Ectodermal cell (in vitro differentiated cells): Measurements from ENCODE around the gene COL25A1.

Experiments
- H3K27ac ChIP-seq: 2 replicates; pipeline ENCODE4 v1.7.0; 2013; ENCODE audit warnings: mild to moderate bottlenecking, low read depth, low read length; ENCODE audit not compliant: insufficient read depth, poor library complexity, severe bottlenecking
- H3K27me3 ChIP-seq: 2 replicates; pipeline ENCODE4 v1.7.0; 2013; ENCODE audit warnings: mild to moderate bottlenecking, low read length; ENCODE audit not compliant: insufficient read depth, control insufficient read depth, poor library complexity, severe bottlenecking
- H3K36me3 ChIP-seq: one replicate; pipeline ENCODE4 v1.7.0; 2013; ENCODE audit warnings: low read length; ENCODE audit not compliant: control insufficient read depth, insufficient read depth
- H3K4me1 ChIP-seq: one replicate; pipeline ENCODE4 v1.7.0; 2013; ENCODE audit warnings: low read length; ENCODE audit not compliant: control insufficient read depth, insufficient read depth
- H3K4me3 ChIP-seq: 2 replicates; pipeline ENCODE4 v1.7.0; 2013; ENCODE audit warnings: low read depth, low read length, control low read depth; ENCODE audit not compliant: insufficient read depth
- H3K9me3 ChIP-seq: 2 replicates; pipeline ENCODE4 v1.7.0; 2013; ENCODE audit warnings: mild to moderate bottlenecking, low read length, moderate library complexity; ENCODE audit not compliant: control insufficient read depth
- WGBS, 2 experiments: methylation state at CpG; one replicate each; pipeline ENCODE4 v1.1.7; 2013; ENCODE audit warnings: missing lambda C conversion rate in 2 of 2; 5-methylcytosine and 5-hydroxymethylcytosine counted together

The COL25A1 gene

GRCh38 chr4:108917255-108917654 is 385.2 kb downstream of the COL25A1 start:
- Histone ChIP-seq H3K9me3 (no peaks in the 10 kb centered on the region), H3K36me3 (no peaks in the 10 kb centered on the region), H3K4me1 (no peaks in the 10 kb centered on the region), H3K27ac (no peak overlapping the region), H3K4me3 (no peak overlapping the region), H3K27me3 (no peaks in the 10 kb centered on the region)
- 77 to 79% methylated on average over 5 of the region's 5 CpGs for WGBS, 2 experiments

GRCh38 chr4:108916638-108917037 is 385.8 kb downstream of the COL25A1 start:
- no peaks in the 10 kb centered on the region for H3K9me3 ChIP-seq
- no peak overlapping the region for H3K27ac ChIP-seq
- H3K36me3 ChIP-seq = no peaks in the 10 kb centered on the region
- no peaks in the 10 kb centered on the region for H3K4me1 ChIP-seq
- no peaks in the 10 kb centered on the region for H3K27me3 ChIP-seq
- no peak overlapping the region for H3K4me3 ChIP-seq
- 97 to 99% methylated on average over 4 of the region's 4 CpGs for WGBS, 2 experiments

GRCh38 chr4:108906866-108907367 is 395.5 kb downstream of the COL25A1 start:
- WGBS, 2 experiments = 86 to 87% methylated on average over 8 of the region's 8 CpGs
- Histone ChIP-seq H3K27ac (no peak overlapping the region), H3K27me3 (no peaks in the 10 kb centered on the region), H3K4me1 (peaks cover 5% of the 10 kb centered on the region), H3K4me3 (no peak overlapping the region), H3K9me3 (no peaks in the 10 kb centered on the region), H3K36me3 (no peaks in the 10 kb centered on the region)

- WGBS, 2 experiments = 65 to 67% methylated on average over 6 of the region's 6 CpGs
- Histone ChIP-seq H3K9me3 (no peaks in the 10 kb centered on the region), H3K36me3 (no peaks in the 10 kb centered on the region), H3K27ac (no peak overlapping the region), H3K4me3 (no peak overlapping the region), H3K4me1 (peaks cover 5% of the 10 kb centered on the region), H3K27me3 (no peaks in the 10 kb centered on the region)
Measured at GRCh38 chr4:108906006-108906405, 396.5 kb downstream of the COL25A1 start.

- Histone ChIP-seq H3K9me3 (no peaks in the 10 kb centered on the region), H3K4me1 (peaks cover 18% of the 10 kb centered on the region), H3K36me3 (no peaks in the 10 kb centered on the region), H3K27me3 (no peaks in the 10 kb centered on the region), H3K4me3 (no peak overlapping the region), H3K27ac (no peak overlapping the region)
- WGBS, 2 experiments = 95% methylated on average over 4 of the region's 4 CpGs
Measured at GRCh38 chr4:108903464-108904221, 398.8 kb downstream of the COL25A1 start.

GRCh38 chr4:108902769-108903168 is 399.7 kb downstream of the COL25A1 start:
- H3K4me1 ChIP-seq = peaks cover 18% of the 10 kb centered on the region
- 91 to 97% methylated on average over 3 of the region's 3 CpGs for WGBS, 2 experiments
- H3K27ac ChIP-seq = no peak overlapping the region
- no peaks in the 10 kb centered on the region for H3K27me3 ChIP-seq
- no peaks in the 10 kb centered on the region for H3K9me3 ChIP-seq
- no peaks in the 10 kb centered on the region for H3K36me3 ChIP-seq
- H3K4me3 ChIP-seq = no peak overlapping the region

GRCh38 chr4:108901291-108901690 is 401.2 kb downstream of the COL25A1 start:
- Histone ChIP-seq H3K36me3 (no peaks in the 10 kb centered on the region), H3K9me3 (no peaks in the 10 kb centered on the region), H3K4me3 (no peak overlapping the region), H3K4me1 (peaks cover 14% of the 10 kb centered on the region), H3K27me3 (no peaks in the 10 kb centered on the region), H3K27ac (no peak overlapping the region)
- WGBS, 2 experiments = 79 to 88% methylated on average over 1 of the region's 1 CpG

GRCh38 chr4:108900018-108900580 is 402.4 kb downstream of the COL25A1 start:
- WGBS, 2 experiments = 74 to 77% methylated on average over 3 of the region's 3 CpGs
- H3K27me3 ChIP-seq = no peaks in the 10 kb centered on the region
- H3K4me1 ChIP-seq = peaks cover 14% of the 10 kb centered on the region
- peak overlapping the region; percentile 55 for H3K27ac ChIP-seq
- H3K9me3 ChIP-seq = no peaks in the 10 kb centered on the region
- no peaks in the 10 kb centered on the region for H3K36me3 ChIP-seq
- H3K4me3 ChIP-seq = no peak overlapping the region

- Histone ChIP-seq H3K4me3 (no peak overlapping the region), H3K27ac (no peak overlapping the region), H3K4me1 (no peaks in the 10 kb centered on the region), H3K9me3 (no peaks in the 10 kb centered on the region), H3K27me3 (no peaks in the 10 kb centered on the region), H3K36me3 (no peaks in the 10 kb centered on the region)
- 89 to 100% methylated on average over 3 of the region's 3 CpGs for WGBS, 2 experiments
Measured at GRCh38 chr4:108893468-108893867, 409.0 kb downstream of the COL25A1 start.

GRCh38 chr4:108891896-108892590 is 410.4 kb downstream of the COL25A1 start:
- no peaks in the 10 kb centered on the region for H3K36me3 ChIP-seq
- H3K27ac ChIP-seq = no peak overlapping the region
- H3K4me3 ChIP-seq = no peak overlapping the region
- WGBS, 2 experiments = 100% methylated on average over 1 of the region's 1 CpG
- no peaks in the 10 kb centered on the region for H3K9me3 ChIP-seq
- no peaks in the 10 kb centered on the region for H3K4me1 ChIP-seq
- H3K27me3 ChIP-seq = no peaks in the 10 kb centered on the region
